Measurements from ENCODE around the gene CLASRP. TPM values are rescaled to one million over a fixed set of nuclear protein-coding genes. Genes with fewer than 3 reads are reported as not detected.
A peak's percentile ranks its signal among the peaks of the same experiment; 100 is the strongest.
"Not testable (repeated sequence)": the region's sequence is repeated elsewhere in the genome, so short reads cannot be mapped to it uniquely, and the experiment has no call there.

Gene CLASRP
- total and polyA plus RNA-seq, 9 donors: 22.8 to 56.2 (median 44.7) TPM

- Histone ChIP-seq H3K27ac (ENCODE audit: low read length) (no peak overlapping the region), H3K4me1 (ENCODE audit: control insufficient read depth, insufficient read depth, low read length) (peaks cover 37% of the 10 kb centered on the region), H3K36me3 (ENCODE audit: control insufficient read depth, insufficient read depth, low read length) (peaks cover 9% of the 10 kb centered on the region), H3K27me3 (ENCODE audit: control insufficient read depth, insufficient read depth, low read length) (no peaks in the 10 kb centered on the region), H3K9me3 (replicated peaks; ENCODE audit: control insufficient read depth, low read depth, low read length) (no peaks in the 10 kb centered on the region), H3K4me3 (ENCODE audit: low read length) (no peak overlapping the region)
- no peak for DNase-seq
- WGBS (ENCODE audit: insufficient coverage): 79% methylated on average over 5 of the region's 5 CpGs
These were observed 72.0 kb downstream of the CLASRP start for GRCh38 chr19:45110851-45111266.

- Histone ChIP-seq H3K27me3 (ENCODE audit: control insufficient read depth, insufficient read depth, low read length) (no peaks in the 10 kb centered on the region), H3K36me3 (ENCODE audit: control insufficient read depth, insufficient read depth, low read length) (peaks cover 9% of the 10 kb centered on the region), H3K4me3 (ENCODE audit: low read length) (no peak overlapping the region), H3K9me3 (replicated peaks; ENCODE audit: control insufficient read depth, low read depth, low read length) (no peaks in the 10 kb centered on the region), H3K4me1 (ENCODE audit: control insufficient read depth, insufficient read depth, low read length) (peaks cover 48% of the 10 kb centered on the region), H3K27ac (ENCODE audit: low read length) (no peak overlapping the region)
- WGBS (ENCODE audit: insufficient coverage): 92% methylated on average over 8 of the region's 11 CpGs
- DNase-seq: no peak
These were observed 73.4 kb downstream of the CLASRP start for GRCh38 chr19:45112111-45112827.

DNA sequence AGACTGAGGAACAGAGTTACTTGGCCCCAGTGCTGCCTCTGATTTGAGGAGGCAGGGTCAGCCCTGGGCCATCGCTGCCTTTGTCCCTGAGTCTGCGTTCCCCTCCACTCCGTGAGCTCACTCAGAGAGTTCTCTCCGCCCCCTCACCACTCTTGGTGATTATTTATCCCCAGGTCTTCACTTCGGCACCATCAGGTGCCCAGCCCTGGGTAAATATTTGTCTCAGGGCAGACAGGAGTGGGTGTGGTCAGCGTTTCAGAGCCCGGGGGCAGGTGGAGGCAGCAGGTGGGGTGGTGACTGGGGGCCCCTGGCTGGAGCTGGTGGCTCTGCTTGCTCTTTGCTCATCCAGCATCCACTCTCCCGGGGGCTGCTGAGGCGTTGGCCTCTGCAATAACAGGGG, 74.8 kb downstream of the CLASRP start:
- H3K36me3 ChIP-seq (ENCODE audit: control insufficient read depth, insufficient read depth, low read length): peaks cover 9% of the 10 kb centered on the region
- no peak for DNase-seq
- H3K4me1 ChIP-seq (ENCODE audit: control insufficient read depth, insufficient read depth, low read length): peaks cover 62% of the 10 kb centered on the region
- WGBS (ENCODE audit: insufficient coverage): 73% methylated on average over 6 of the region's 9 CpGs
- H3K9me3 ChIP-seq (replicated peaks; ENCODE audit: control insufficient read depth, low read depth, low read length): no peaks in the 10 kb centered on the region
- H3K4me3 ChIP-seq (ENCODE audit: low read length): no peak overlapping the region
- H3K27ac ChIP-seq (ENCODE audit: low read length): no peak overlapping the region
- H3K27me3 ChIP-seq (ENCODE audit: control insufficient read depth, insufficient read depth, low read length): no peaks in the 10 kb centered on the region

- no peak overlapping the region for H3K27ac ChIP-seq (ENCODE audit: low read length)
These were observed 75.3 kb downstream of the CLASRP start for GRCh38 chr19:45114116-45114515.

DNA sequence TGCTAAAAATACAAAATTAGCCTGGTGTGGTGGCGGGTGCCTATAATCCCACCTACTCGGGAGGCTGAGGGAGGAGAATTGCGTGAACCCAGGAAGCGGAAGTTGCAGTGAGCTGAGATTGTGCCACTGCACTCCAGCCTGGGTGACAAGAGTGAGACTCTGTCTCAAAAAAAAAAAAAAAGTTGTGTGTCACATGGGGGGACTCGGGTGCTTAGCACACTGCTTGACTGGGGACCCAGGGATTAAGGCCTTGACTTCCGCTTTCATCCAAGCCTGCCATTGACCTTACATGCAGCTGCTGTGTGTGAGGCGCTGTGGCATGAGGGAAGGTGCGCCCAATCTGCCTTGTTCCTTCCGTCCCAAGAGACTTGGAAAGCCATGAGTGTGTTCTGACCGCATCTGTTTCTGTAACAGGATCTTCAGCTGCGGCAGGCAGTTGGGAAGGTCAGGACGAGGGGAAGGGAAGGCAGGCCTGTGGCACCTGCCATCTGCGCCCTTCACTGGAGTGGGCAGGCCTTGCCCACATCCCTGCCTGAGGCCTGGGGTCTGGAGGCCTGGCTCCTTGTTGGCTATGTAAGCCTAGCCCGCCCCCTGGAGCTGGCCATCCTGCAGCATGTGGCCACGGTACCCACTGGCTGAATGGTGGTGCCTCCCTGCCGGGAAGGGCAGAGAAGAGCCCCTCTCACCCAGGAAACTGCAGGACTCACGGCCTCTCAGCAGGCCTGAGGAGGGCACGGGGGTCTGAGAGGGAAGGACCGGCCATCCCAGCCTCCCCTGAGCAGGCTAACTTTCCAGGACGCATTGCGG, 77.2 kb downstream of the CLASRP start:
- peak; percentile 82 for DNase-seq
- WGBS (ENCODE audit: insufficient coverage): 85% methylated on average over 16 of the region's 21 CpGs
- peak overlapping the region; percentile 75 for H3K27ac ChIP-seq (ENCODE audit: low read length)

More at GRCh38 chr19:45114116-45114515, 75.3 kb downstream of the CLASRP start:
- Histone ChIP-seq H3K4me1 (ENCODE audit: control insufficient read depth, insufficient read depth, low read length) (peaks cover 66% of the 10 kb centered on the region), H3K4me3 (ENCODE audit: low read length) (no peak overlapping the region), H3K9me3 (replicated peaks; ENCODE audit: control insufficient read depth, low read depth, low read length) (no peaks in the 10 kb centered on the region), H3K36me3 (ENCODE audit: control insufficient read depth, insufficient read depth, low read length) (peaks cover 8% of the 10 kb centered on the region), H3K27me3 (ENCODE audit: control insufficient read depth, insufficient read depth, low read length) (no peaks in the 10 kb centered on the region)
- DNase-seq: no peak
- 58% methylated on average over 2 of the region's 4 CpGs for WGBS (ENCODE audit: insufficient coverage)

DNA sequence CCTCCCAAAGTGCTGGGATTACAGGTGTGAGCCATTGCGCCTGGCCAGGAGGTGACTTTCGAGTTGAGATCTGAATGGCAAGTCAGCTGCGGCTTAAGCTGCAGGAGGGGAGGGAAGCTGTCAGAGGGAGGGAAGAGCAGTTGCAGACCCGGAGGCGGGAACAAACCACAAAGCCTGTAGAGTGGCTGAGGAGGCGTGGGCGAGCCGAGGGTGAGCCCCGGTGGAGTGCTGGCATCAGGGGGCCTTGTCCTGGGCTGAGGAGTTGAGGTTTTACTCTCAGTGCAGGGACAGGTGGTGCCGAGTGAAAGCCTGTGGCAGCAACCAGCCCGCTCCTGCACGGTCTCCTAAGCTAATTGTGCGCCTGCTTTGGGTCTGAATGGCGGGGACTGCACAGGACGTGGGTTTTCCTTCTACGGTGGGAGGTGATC, 78.3 kb downstream of the CLASRP start:
- Histone ChIP-seq H3K27me3 (ENCODE audit: control insufficient read depth, insufficient read depth, low read length) (no peaks in the 10 kb centered on the region), H3K9me3 (replicated peaks; ENCODE audit: control insufficient read depth, low read depth, low read length) (no peaks in the 10 kb centered on the region), H3K27ac (ENCODE audit: low read length) (no peak overlapping the region), H3K4me1 (ENCODE audit: control insufficient read depth, insufficient read depth, low read length) (peaks cover 78% of the 10 kb centered on the region), H3K36me3 (ENCODE audit: control insufficient read depth, insufficient read depth, low read length) (peaks cover 6% of the 10 kb centered on the region), H3K4me3 (ENCODE audit: low read length) (no peak overlapping the region)
- 42% methylated on average over 16 of the region's 16 CpGs for WGBS (ENCODE audit: insufficient coverage)
- DNase-seq: no peak

More for the DNA sequence above, 77.2 kb downstream of the CLASRP start:
- H3K4me3 ChIP-seq (ENCODE audit: low read length): no peak overlapping the region
- H3K9me3 ChIP-seq (replicated peaks; ENCODE audit: control insufficient read depth, low read depth, low read length): no peaks in the 10 kb centered on the region
- peaks cover 71% of the 10 kb centered on the region for H3K4me1 ChIP-seq (ENCODE audit: control insufficient read depth, insufficient read depth, low read length)
- H3K36me3 ChIP-seq (ENCODE audit: control insufficient read depth, insufficient read depth, low read length): peaks cover 7% of the 10 kb centered on the region
- H3K27me3 ChIP-seq (ENCODE audit: control insufficient read depth, insufficient read depth, low read length): no peaks in the 10 kb centered on the region

- no peak for DNase-seq
These were observed 78.8 kb downstream of the CLASRP start for GRCh38 chr19:45117671-45118070.

GRCh38 chr19:45118106-45118505, 79.3 kb downstream of the CLASRP start:
- Histone ChIP-seq H3K9me3 (replicated peaks; ENCODE audit: control insufficient read depth, low read depth, low read length) (no peaks in the 10 kb centered on the region), H3K27me3 (ENCODE audit: control insufficient read depth, insufficient read depth, low read length) (no peaks in the 10 kb centered on the region), H3K27ac (ENCODE audit: low read length) (no peak overlapping the region), H3K4me3 (ENCODE audit: low read length) (no peak overlapping the region), H3K4me1 (ENCODE audit: control insufficient read depth, insufficient read depth, low read length) (peaks cover 76% of the 10 kb centered on the region), H3K36me3 (ENCODE audit: control insufficient read depth, insufficient read depth, low read length) (no peaks in the 10 kb centered on the region)
- no peak for DNase-seq
- WGBS (ENCODE audit: insufficient coverage): 77% methylated on average over 5 of the region's 5 CpGs

More at GRCh38 chr19:45117671-45118070, 78.8 kb downstream of the CLASRP start:
- peaks cover 77% of the 10 kb centered on the region for H3K4me1 ChIP-seq (ENCODE audit: control insufficient read depth, insufficient read depth, low read length)
- no peak overlapping the region for H3K27ac ChIP-seq (ENCODE audit: low read length)
- 77% methylated on average over 7 of the region's 12 CpGs for WGBS (ENCODE audit: insufficient coverage)
- H3K27me3 ChIP-seq (ENCODE audit: control insufficient read depth, insufficient read depth, low read length): no peaks in the 10 kb centered on the region
- peaks cover 1% of the 10 kb centered on the region for H3K36me3 ChIP-seq (ENCODE audit: control insufficient read depth, insufficient read depth, low read length)
- H3K9me3 ChIP-seq (replicated peaks; ENCODE audit: control insufficient read depth, low read depth, low read length): no peaks in the 10 kb centered on the region
- no peak overlapping the region for H3K4me3 ChIP-seq (ENCODE audit: low read length)

DNA sequence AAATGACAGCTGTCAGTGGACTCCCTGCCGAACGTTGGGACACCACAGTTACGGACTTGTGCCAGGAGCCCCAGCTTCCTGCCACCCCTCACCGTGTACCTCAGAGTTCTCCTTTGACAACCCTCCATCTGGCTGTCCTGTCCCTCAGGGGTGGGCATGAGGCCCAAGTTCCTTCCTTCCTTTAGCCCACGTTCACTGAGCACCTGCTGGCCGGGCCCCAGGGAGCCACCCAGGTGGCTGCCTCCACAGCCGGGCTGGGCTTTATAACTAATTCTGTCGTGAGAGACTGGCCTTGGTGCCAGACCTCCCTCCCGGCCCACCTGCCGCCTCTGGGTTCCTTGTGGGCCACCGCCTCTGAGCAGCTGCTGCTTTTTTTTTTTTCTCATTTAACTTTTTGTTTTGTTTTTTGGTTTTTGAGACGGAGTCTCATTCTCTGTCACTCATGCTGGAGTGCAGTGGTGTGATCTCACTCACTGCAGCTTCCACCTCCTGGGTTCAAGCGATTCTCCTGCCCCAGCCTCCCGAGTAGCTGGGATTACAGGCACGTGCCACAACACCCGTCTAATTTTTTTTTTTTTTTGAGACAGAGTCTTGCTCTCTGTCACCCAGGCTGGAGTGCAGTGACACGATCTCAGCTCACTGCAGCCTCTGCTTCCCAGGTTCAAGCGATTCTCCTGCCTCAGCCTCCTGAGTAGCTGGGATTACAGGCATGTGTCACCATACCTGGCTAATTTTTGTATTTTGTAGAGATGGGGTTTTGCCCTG, 79.9 kb downstream of the CLASRP start:
- H3K36me3 ChIP-seq (ENCODE audit: control insufficient read depth, insufficient read depth, low read length); H3K4me3 ChIP-seq (ENCODE audit: low read length); H3K27me3 ChIP-seq (ENCODE audit: control insufficient read depth, insufficient read depth, low read length); H3K9me3 ChIP-seq (replicated peaks; ENCODE audit: control insufficient read depth, low read depth, low read length): not testable (repeated sequence)
- Histone ChIP-seq H3K27ac (ENCODE audit: low read length) (peak overlapping the region; percentile 1), H3K4me1 (ENCODE audit: control insufficient read depth, insufficient read depth, low read length) (peaks cover 76% of the 10 kb centered on the region)
- DNase-seq: peak; percentile 36
- 40% methylated on average over 10 of the region's 18 CpGs for WGBS (ENCODE audit: insufficient coverage)

- peaks cover 72% of the 10 kb centered on the region for H3K4me1 ChIP-seq (ENCODE audit: control insufficient read depth, insufficient read depth, low read length)
- H3K36me3 ChIP-seq (ENCODE audit: control insufficient read depth, insufficient read depth, low read length): no peaks in the 10 kb centered on the region
- no peak for DNase-seq
- H3K9me3 ChIP-seq (replicated peaks; ENCODE audit: control insufficient read depth, low read depth, low read length): no peaks in the 10 kb centered on the region
- no peak overlapping the region for H3K4me3 ChIP-seq (ENCODE audit: low read length)
- H3K27me3 ChIP-seq (ENCODE audit: control insufficient read depth, insufficient read depth, low read length): no peaks in the 10 kb centered on the region
- no CpG with 5 or more reads among the region's 6 CpGs for WGBS (ENCODE audit: insufficient coverage)
- H3K27ac ChIP-seq (ENCODE audit: low read length): no peak overlapping the region
These were observed 80.7 kb downstream of the CLASRP start for GRCh38 chr19:45119582-45119981.

Data from muscle of leg (tissue), 11 donors.